Cortex of kidney (tissue), 1 donor: Measurements from ENCODE around the gene ETV7.

Source experiments
- DNase-seq: peaks from one replicate; lab custom pipeline; 2025; lab: John Stamatoyannopoulos, UW

The ETV7 gene

DNA sequence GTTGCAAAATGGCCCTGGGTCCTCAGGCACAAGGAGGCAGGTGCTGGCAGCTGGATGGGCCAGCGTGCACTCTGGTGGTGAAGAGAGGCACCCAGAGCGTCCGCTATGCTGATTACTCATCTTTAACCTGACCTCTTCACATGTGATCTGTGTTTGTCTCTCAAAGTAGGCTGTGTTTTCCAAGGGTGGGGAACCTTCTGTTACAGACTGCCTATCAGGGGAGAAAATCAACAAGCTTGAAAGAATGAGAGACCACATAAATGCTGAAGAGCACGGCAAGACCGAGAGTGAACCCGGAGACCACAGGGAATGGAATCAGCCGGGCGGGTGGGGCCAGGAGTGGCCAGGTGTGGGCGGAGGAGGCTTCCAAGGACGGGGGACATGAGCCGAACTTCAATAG, 67.0 kb downstream of the ETV7 start:
- no peak for DNase-seq

DNA sequence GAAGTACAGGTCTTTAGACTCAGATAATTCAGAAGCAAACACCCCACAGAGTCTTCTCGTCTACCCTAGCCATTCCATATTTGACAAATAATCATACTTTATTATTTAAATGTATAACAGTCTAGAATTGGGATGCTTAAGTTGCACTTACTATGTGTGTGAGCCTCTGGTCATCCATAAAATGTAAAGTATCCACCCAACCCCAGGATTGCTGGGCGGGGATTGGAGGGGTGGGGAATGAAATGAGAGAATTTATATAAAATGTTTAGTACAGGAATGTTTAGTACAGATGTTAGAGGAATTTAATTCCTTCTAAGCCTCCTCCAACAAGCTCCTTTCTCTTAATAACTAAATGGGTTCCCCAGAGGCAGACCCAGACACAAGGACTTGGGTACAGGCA, 67.6 kb downstream of the ETV7 start:
- DNase-seq: no peak

DNA sequence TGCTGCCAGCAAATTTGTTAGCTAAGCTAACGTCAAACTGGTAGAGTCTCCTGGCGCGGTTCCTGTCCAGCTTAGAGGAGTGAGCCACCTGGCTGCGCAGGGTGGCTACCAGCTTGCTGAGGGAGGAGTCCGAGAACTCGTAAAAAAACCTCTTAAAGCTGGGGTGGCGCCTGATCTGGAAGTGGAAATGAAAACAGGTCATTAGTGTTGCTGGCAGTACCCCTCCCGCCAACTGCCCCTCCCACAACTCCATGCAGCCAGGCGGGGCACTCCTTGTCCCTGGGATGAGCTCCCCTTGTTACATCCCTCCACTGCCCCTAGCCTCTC, 68.1 kb downstream of the ETV7 start:
- no peak for DNase-seq

DNA sequence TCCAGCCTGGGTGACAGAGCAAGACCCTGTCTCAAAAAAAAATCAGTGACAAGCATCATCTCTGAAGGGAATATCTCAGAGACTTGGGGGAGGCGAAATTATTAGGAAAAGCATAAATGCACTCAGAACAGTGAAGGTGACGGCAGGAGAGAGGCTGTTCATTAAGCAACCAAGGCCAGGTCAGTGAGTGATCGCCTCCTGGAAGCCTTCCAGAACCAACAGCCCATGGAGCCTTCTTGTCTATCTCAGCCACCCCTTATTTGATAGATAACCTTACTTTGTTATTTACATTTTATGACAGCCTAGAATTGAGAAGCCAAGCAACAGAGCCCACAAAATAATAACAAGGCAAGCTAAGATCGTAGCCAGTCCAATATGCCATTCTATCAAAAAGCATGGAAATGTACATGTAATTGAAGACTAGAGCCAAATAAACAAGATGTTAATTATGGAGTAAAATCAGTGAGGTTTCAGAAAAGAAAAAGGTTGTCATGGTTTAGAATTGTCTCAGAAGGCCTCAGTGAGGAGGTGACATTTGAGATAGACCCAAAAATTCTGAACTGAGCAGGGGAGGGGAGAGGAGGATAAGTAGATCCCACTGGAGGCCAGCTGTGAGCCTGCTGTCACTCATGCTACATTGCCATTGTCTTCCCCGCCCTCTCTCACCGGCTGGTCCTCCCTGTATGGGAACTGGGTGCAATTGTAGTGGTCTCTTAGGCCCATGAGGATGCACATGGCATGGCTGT, 68.6 kb downstream of the ETV7 start:
- no peak for DNase-seq

DNA sequence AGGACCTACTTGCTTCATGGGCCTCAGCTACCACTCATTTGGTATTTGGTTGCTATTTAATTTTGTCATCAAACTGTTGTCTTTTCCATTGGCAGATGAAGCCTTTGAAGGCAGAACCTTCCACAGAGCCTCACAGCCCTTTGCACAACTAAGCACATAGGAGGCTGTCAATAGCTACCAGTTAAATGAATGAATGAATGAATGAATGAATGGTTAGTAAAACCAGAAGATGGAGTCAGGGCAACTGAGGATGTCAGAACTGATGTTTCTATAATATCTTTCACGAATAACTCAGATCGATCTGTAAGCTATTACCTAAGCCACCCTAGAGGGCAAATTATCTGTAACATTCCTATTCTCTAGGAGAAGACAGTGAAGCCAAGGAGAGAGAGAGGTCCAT, 69.8 kb downstream of the ETV7 start:
- no peak for DNase-seq
